SK-N-SH (cell line): ENCODE data around the gene FSHR. TPM values are rescaled to one million over a fixed set of nuclear protein-coding genes. Genes with fewer than 3 reads are reported as not detected.

Experiments
- CTCF ChIA-PET: fragments of 300-600, 350-600 bp; formaldehyde crosslinking; extraction: SDS; loops from one replicate; lab custom pipeline; 2021; lab: Yijun Ruan, JAX
- POLR2A ChIA-PET: fragments of 350-600 bp; sonication (Branson Sonifier 250); formaldehyde crosslinking; extraction: SDS; loops from one replicate; lab custom pipeline; 2020; ENCODE audit warnings: antibody characterized with exemption, inconsistent platforms; lab: Yijun Ruan, JAX
- DNase-seq: peaks from one replicate; pipeline ENCODE4 v3.0.0; 2012
- H2AFZ ChIP-seq: fragments of 200-600 bp; sonication (generic); 2 replicates; pipeline ENCODE4 v1.8.1; 2016; ENCODE audit warnings: antibody characterized with exemption, mild to moderate bottlenecking, low read depth
- H3F3A ChIP-seq: fragments of 200-600 bp; sonication (generic); replicated peaks from 2 replicates; pipeline ENCODE3; 2016; ENCODE audit warnings: antibody characterized with exemption, mild to moderate bottlenecking; ENCODE audit not compliant: insufficient read depth
- H3K27ac ChIP-seq, 2 experiments: fragments of 200-500 bp in 1 of 2; fragments of 200-600 bp in 1 of 2; sonication (Bioruptor generic) in 1 of 2; sonication (generic), shearing (Covaris generic) in 1 of 2; 2 replicates each; pipeline versions ENCODE4 v1.5.1 to v1.6.1; 2014 to 2016; ENCODE audit warnings: low read depth in 2 of 2, inconsistent platforms in 1 of 2, low read length in 1 of 2, mild to moderate bottlenecking in 1 of 2, mixed read lengths in 1 of 2
- H3K27me3 ChIP-seq: fragments of 200-600 bp; sonication (generic), shearing (Covaris generic); 2 replicates; pipeline ENCODE4 v1.6.1; 2016; ENCODE audit warnings: mixed run types; ENCODE audit not compliant: insufficient read depth
- H3K36me3 ChIP-seq, 2 experiments: fragments of 200-500 bp in 1 of 2; fragments of 200-600 bp in 1 of 2; sonication (Bioruptor generic) in 1 of 2; sonication (generic) in 1 of 2; replicated peaks in 1 of 2; 2 replicates each; pipeline versions ENCODE3 to v1.5.1; 2014 to 2016; ENCODE audit warnings: low read length in 1 of 2, mild to moderate bottlenecking in 1 of 2; ENCODE audit not compliant: insufficient read depth in 2 of 2, control insufficient read depth in 1 of 2
- H3K4me1 ChIP-seq, 2 experiments: fragments of 200-500 bp in 1 of 2; fragments of 200-600 bp in 1 of 2; sonication (Bioruptor generic) in 1 of 2; sonication (generic), shearing (Covaris generic) in 1 of 2; 2 replicates each; pipeline versions ENCODE4 v1.5.1 to v1.6.1; 2014 to 2016; ENCODE audit warnings: low read depth in 1 of 2, low read length in 1 of 2, mixed run types in 1 of 2; ENCODE audit not compliant: insufficient read depth in 2 of 2, control insufficient read depth in 1 of 2
- H3K4me2 ChIP-seq: fragments of 200-600 bp; sonication (generic), shearing (Covaris generic); 2 replicates; pipeline ENCODE4 v1.6.1; 2017; ENCODE audit warnings: mixed run types
- H3K4me3 ChIP-seq, 2 experiments: fragments of 200-500 bp in 1 of 2; fragments of 200-600 bp in 1 of 2; sonication (Bioruptor generic) in 1 of 2; sonication (generic), shearing (Covaris generic) in 1 of 2; 2 replicates each; pipeline versions ENCODE4 v1.5.1 to v1.8.1; 2014 to 2016; ENCODE audit warnings: low read depth in 2 of 2, inconsistent platforms in 1 of 2, low read length in 1 of 2, mild to moderate bottlenecking in 1 of 2, mixed read lengths in 1 of 2, moderate library complexity in 1 of 2
- H3K79me2 ChIP-seq: fragments of 200-600 bp; sonication (generic); 2 replicates; pipeline ENCODE4 v1.8.1; 2017; ENCODE audit warnings: mild to moderate bottlenecking; ENCODE audit not compliant: insufficient read depth
- H3K9ac ChIP-seq: fragments of 200-600 bp; sonication (generic); 2 replicates; pipeline ENCODE4 v1.6.1; 2017; ENCODE audit warnings: mixed run types
- H3K9me2 ChIP-seq: fragments of 200-600 bp; sonication (generic); 2 replicates; pipeline ENCODE4 v1.6.1; 2017; ENCODE audit warnings: mixed run types
- H3K9me3 ChIP-seq: fragments of 200-600 bp; sonication (generic); 2 replicates; pipeline ENCODE4 v1.6.1; 2017; ENCODE audit warnings: mixed run types, mild to moderate bottlenecking, moderate library complexity
- H4K20me1 ChIP-seq: fragments of 200-600 bp; sonication (generic); 2 replicates; pipeline ENCODE4 v1.6.1; 2017; ENCODE audit warnings: mild to moderate bottlenecking, mixed run types; ENCODE audit not compliant: insufficient read depth
- CHD2 ChIP-seq: fragments of 150-350 bp; IDR thresholded peaks from 2 replicates; pipeline ENCODE4 v1.6.1; 2018; ENCODE audit warnings: low read length; ENCODE audit not compliant: partially characterized antibody
- ELF1 ChIP-seq: IDR thresholded peaks from 2 replicates; pipeline ENCODE4 v1.4.0; 2012
- FOSL2 ChIP-seq: IDR thresholded peaks from 2 replicates; pipeline ENCODE4 v1.4.0; 2012; ENCODE audit warnings: low read depth, mild to moderate bottlenecking, moderate library complexity, borderline replicate concordance
- FOXM1 ChIP-seq: IDR thresholded peaks from 2 replicates; pipeline ENCODE4 v1.4.0; 2012; ENCODE audit warnings: low read depth, mild to moderate bottlenecking
- GABPA ChIP-seq: IDR thresholded peaks from 2 replicates; pipeline ENCODE4 v1.4.0; 2012; ENCODE audit warnings: low read depth, mild to moderate bottlenecking
- JUND ChIP-seq: IDR thresholded peaks from 2 replicates; pipeline ENCODE4 v1.4.0; 2012
- MXI1 ChIP-seq: IDR thresholded peaks from 2 replicates; pipeline ENCODE4 v1.6.1; 2012; ENCODE audit warnings: mild to moderate bottlenecking, low read depth, low read length, improper control_type of control experiment
- NRF1 ChIP-seq: IDR thresholded peaks from 2 replicates; pipeline ENCODE4 v1.6.1; 2012; ENCODE audit warnings: low read depth, mild to moderate bottlenecking, low read length
- POLR2AphosphoS5 ChIP-seq: IDR thresholded peaks from 2 replicates; pipeline ENCODE4 v1.6.1; 2012; ENCODE audit warnings: low read depth, low read length
- RAD21 ChIP-seq: IDR thresholded peaks from 2 replicates; pipeline ENCODE4 v1.6.1; 2012; ENCODE audit warnings: mild to moderate bottlenecking, low read length
- RCOR1 ChIP-seq: fragments of 150-350 bp; IDR thresholded peaks from 2 replicates; pipeline ENCODE4 v1.6.1; 2017; ENCODE audit warnings: antibody characterized with exemption, low read length
- REST ChIP-seq: IDR thresholded peaks from 2 replicates; pipeline ENCODE4 v1.6.1; 2012; ENCODE audit warnings: mild to moderate bottlenecking, low read depth, low read length, moderate library complexity
- RFX5 ChIP-seq: IDR thresholded peaks from 2 replicates; pipeline ENCODE4 v1.6.1; 2012; ENCODE audit warnings: mild to moderate bottlenecking, improper control_type of control experiment, low read length
- RXRA ChIP-seq: IDR thresholded peaks from 2 replicates; pipeline ENCODE4 v1.4.0; 2012; ENCODE audit warnings: low read depth, mild to moderate bottlenecking, borderline replicate concordance
- SIN3A ChIP-seq: IDR thresholded peaks from 2 replicates; pipeline ENCODE4 v1.6.1; 2012; ENCODE audit warnings: low read depth, mild to moderate bottlenecking, low read length, moderate library complexity, borderline replicate concordance
- TAF1 ChIP-seq: IDR thresholded peaks from 2 replicates; pipeline ENCODE4 v1.6.1; 2012; ENCODE audit warnings: low read depth, mild to moderate bottlenecking, low read length, moderate library complexity, borderline replicate concordance
- USF2 ChIP-seq: fragments of 150-350 bp; IDR thresholded peaks from 2 replicates; pipeline ENCODE4 v1.6.1; 2017; ENCODE audit warnings: antibody characterized with exemption, low read length, low read depth, borderline replicate concordance
- YY1 ChIP-seq: IDR thresholded peaks from 2 replicates; pipeline ENCODE4 v1.4.0; 2012; ENCODE audit warnings: low read depth, mild to moderate bottlenecking
- WGBS: methylation state at CpG from one replicate; pipeline ENCODE4 v1.1.6; 2017; ENCODE audit warnings: low lambda C conversion rate; 5-methylcytosine and 5-hydroxymethylcytosine counted together
- polyA plus RNA-seq, 3 experiments: library from polyadenylated mRNA; depleted of rRNA; stranded (reverse); fragments of >200 nt; gene quantifications; 2 replicates each; pipeline ENCODE4 v1.2.3, GENCODE V29; 2012
- TF ChIP-seq, protein P1 (sequence below): IDR thresholded peaks from 2 replicates; pipeline ENCODE4 v1.4.0; 2012; ENCODE audit warnings: low read depth, borderline replicate concordance
- TF ChIP-seq, protein P2 (sequence below): IDR thresholded peaks from 2 replicates; pipeline ENCODE4 v1.4.0; 2012; ENCODE audit warnings: low read depth, borderline replicate concordance

FSHR gene
- polyA plus RNA-seq, 1 of the 3 experiments (the other 2 are of a cell fraction) = not detected

- POLR2A ChIA-PET = no interaction called here
- Histone ChIP-seq H3K27me3 (no peaks in the 10 kb centered on the region), H3K27ac (no peak overlapping the region), H3K36me3 (no peaks in the 10 kb centered on the region), H3K79me2 (no peaks in the 10 kb centered on the region), H3K4me2 (no peak overlapping the region), H2AFZ (no peak overlapping the region), H3K9ac (no peak overlapping the region), H3K9me2 (no peaks in the 10 kb centered on the region), H3K4me1 (peaks cover 0 to 10% of the 10 kb centered on the region in 2 experiments; a peak in 2 of 4 replicates), H3K4me3 (no peak overlapping the region), H3F3A (no peaks in the 10 kb centered on the region), H3K9me3 (no peaks in the 10 kb centered on the region), H4K20me1 (no peaks in the 10 kb centered on the region)
- CTCF ChIA-PET = no interaction called here
- WGBS = 41% methylated on average over 3 of the region's 3 CpGs
- no peak for TF ChIP-seq USF2
- no peak for TF ChIP-seq CHD2
- TF ChIP-seq JUND = no peak
- TF ChIP-seq RFX5 = no peak
- no peak for TF ChIP-seq RCOR1
- TF ChIP-seq YY1 = no peak
- TF ChIP-seq FOSL2 = no peak
- TF ChIP-seq, protein P1, sequence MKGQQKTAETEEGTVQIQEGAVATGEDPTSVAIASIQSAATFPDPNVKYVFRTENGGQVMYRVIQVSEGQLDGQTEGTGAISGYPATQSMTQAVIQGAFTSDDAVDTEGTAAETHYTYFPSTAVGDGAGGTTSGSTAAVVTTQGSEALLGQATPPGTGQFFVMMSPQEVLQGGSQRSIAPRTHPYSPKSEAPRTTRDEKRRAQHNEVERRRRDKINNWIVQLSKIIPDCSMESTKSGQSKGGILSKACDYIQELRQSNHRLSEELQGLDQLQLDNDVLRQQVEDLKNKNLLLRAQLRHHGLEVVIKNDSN = no peak
- TF ChIP-seq POLR2AphosphoS5 = no peak
- TF ChIP-seq MXI1 = no peak
- no peak for TF ChIP-seq GABPA
- TF ChIP-seq SIN3A = no peak
- TF ChIP-seq, protein P2, sequence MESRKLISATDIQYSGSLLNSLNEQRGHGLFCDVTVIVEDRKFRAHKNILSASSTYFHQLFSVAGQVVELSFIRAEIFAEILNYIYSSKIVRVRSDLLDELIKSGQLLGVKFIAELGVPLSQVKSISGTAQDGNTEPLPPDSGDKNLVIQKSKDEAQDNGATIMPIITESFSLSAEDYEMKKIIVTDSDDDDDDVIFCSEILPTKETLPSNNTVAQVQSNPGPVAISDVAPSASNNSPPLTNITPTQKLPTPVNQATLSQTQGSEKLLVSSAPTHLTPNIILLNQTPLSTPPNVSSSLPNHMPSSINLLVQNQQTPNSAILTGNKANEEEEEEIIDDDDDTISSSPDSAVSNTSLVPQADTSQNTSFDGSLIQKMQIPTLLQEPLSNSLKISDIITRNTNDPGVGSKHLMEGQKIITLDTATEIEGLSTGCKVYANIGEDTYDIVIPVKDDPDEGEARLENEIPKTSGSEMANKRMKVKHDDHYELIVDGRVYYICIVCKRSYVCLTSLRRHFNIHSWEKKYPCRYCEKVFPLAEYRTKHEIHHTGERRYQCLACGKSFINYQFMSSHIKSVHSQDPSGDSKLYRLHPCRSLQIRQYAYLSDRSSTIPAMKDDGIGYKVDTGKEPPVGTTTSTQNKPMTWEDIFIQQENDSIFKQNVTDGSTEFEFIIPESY = no peak
- TF ChIP-seq ELF1 = no peak
- no peak for TF ChIP-seq NRF1
- no peak for TF ChIP-seq FOXM1
- no peak for DNase-seq
These were observed 200.0 kb downstream of the FSHR start for GRCh38 chr2:48954311-48954710.

GRCh38 chr2:48952614-48953013 lies 201.7 kb downstream of the FSHR start:
- Histone ChIP-seq H3K4me2 (no peak overlapping the region), H3F3A (no peaks in the 10 kb centered on the region), H2AFZ (no peak overlapping the region), H3K9ac (no peak overlapping the region), H3K79me2 (no peaks in the 10 kb centered on the region), H3K27me3 (no peaks in the 10 kb centered on the region), H3K9me3 (no peaks in the 10 kb centered on the region), H3K27ac (peak overlapping the region in 1 of 2 experiments; percentile 79; a peak in 1 of 4 replicates), H4K20me1 (no peaks in the 10 kb centered on the region), H3K4me3 (no peak overlapping the region), H3K36me3 (no peaks in the 10 kb centered on the region), H3K4me1 (peaks cover 0 to 10% of the 10 kb centered on the region in 2 experiments; a peak in 2 of 4 replicates), H3K9me2 (no peaks in the 10 kb centered on the region)
- ChIA-PET POLR2A (no interaction called here), CTCF (interaction anchor here (1.3 to 1.5 kb wide), 2 partner anchors 11 to 1191 kb away, joined by 3 to 5 read pairs; no protein-coding TSS in a partner anchor)
- WGBS = 24% methylated on average over 3 of the region's 3 CpGs
- DNase-seq = no peak
- TF ChIP-seq JUND (no peak), REST (no peak), RAD21 (no peak), GABPA (no peak), TAF1 (no peak), FOSL2 (no peak), RCOR1 (no peak; the same call in 1 of the 2 replicates), MXI1 (no peak), RXRA (no peak)
- TF ChIP-seq, protein P1 = no peak
